HG03025 (cell line): Measurements from ENCODE around the gene TIMP2.
"Not testable (repeated sequence)": the region's sequence is repeated elsewhere in the genome, so short reads cannot be mapped to it uniquely, and the experiment has no call there.

ENCODE experiments used
- ATAC-seq: cut with Tn5 transposase; IDR thresholded peaks from one replicate; pipeline ENCODE4 v1.9.1; 2021; ENCODE audit warnings: mild to moderate bottlenecking, moderate library complexity; ENCODE audit not compliant: unreplicated experiment, low FRiP score

Gene TIMP2

GRCh38 chr17:78892062-78892456, 33.1 kb downstream of the TIMP2 start:
- ATAC-seq: no peak

DNA sequence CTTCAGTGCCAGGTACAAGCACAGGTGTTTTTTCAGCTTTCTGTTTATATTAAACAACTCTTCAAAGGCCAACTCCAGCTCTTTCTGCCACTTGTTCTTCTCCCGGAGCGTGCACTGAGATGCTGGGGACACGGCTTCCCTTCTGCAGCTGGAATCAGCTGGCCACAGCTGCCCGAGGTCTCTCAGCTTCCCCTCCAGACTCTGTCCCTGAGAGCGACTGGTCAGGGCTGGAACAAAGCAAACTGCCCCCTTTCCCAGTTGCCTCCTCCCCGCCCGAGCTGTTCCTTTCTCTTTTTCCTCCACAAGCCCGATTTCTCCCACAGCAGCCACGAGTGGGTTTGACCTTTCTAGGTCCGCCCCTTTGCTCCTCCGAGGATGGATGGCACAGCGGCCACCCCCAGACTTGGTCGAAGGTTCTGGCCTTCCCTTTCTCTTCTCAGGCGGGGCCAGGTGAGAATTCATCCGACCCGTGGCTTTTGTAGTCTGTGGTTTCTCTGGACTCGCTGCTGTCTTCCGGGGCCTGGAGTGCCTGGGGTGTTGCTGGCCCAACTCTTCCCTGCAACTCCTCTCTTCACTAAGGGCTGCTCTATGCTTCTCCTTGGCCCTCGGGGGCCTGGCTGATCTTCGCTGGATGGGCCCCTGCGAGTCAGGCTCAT, 33.7 kb downstream of the TIMP2 start:
- no peak for ATAC-seq

DNA sequence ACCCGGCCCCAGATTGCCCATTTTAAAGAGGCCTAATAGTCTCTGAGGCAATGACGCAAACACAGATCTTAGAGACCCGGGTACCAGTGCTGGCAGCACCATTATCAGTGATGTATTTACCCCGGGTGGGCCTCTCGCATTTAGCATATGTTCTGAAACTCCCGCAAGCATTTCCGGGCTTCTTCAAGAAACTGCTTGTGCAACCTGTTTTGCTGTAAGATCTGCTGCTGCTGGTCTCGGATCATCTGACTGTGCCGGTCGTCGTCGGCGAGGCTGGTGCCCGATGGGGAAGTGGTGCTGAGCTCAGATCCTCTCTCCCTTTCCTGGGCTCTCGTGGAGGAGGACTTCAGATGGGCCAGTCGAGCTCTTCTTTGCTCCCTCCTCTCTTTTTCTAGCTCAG, 34.7 kb downstream of the TIMP2 start:
- no peak for ATAC-seq

DNA sequence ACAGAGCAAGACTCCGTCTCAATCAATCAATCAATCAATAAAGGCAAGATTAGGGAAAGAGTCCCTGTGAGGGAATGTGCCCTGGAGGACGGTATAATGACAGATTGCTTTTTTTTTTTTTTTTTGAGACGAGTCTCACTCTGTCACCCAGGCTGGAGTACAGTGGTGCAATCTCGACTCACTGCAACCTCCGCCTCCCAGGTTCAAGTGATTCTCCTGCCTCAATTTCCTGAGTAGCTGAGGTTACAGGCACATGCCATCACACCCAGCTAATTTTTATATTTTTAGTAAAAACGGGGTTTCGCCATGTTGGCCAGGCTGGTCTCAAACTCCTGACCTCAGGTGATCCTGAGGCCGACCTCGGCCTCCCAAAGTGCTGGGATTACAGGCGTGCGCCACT, 35.1 kb downstream of the TIMP2 start:
- ATAC-seq: not testable (repeated sequence)

DNA sequence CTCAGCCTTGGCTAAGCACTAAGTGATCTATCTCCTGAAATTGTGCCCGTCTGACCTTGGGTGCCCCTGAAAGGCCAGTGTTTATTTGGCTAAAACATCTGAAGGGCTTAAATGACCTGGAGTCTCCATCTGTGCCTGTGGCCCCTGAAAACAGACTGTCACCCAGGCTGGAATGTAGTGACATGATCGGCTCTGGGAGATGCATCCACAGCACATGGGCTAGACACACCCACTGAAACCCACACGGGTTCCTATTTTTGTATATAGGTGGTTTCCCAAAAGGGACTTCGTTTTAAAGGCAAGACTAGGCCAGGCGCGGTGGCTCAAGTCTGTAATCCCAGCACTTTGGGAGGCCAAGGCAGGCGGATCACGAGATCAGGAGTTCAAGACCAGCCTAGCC, 35.7 kb downstream of the TIMP2 start:
- no peak for ATAC-seq

DNA sequence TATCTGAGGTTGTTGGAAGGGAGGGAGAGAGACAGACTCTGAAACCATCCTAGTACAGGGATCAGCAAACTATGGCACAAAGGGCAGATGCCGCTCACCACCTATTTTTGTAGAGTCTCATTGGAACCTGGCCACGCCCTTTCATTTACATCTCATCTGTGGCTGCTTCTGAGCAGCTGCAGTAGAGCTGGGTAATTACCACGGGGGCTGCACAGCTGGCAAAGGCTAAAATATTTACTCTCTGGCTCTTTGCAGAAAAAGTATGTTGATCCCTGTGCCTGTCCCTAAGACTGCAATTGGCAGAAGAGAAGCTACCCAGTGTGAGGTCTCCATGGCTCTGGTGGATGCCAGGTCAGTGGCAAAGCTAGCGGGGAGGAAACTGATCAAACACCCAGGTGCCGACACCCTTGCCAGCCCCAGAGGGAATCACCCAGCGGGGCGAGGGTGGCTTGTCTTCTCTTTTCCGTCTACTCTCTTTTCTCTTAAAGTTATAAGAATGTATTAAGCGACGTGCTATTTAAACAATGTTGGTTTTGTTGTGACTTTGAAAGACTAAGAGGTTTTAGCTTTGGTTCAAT, 36.2 kb downstream of the TIMP2 start:
- ATAC-seq: no peak

DNA sequence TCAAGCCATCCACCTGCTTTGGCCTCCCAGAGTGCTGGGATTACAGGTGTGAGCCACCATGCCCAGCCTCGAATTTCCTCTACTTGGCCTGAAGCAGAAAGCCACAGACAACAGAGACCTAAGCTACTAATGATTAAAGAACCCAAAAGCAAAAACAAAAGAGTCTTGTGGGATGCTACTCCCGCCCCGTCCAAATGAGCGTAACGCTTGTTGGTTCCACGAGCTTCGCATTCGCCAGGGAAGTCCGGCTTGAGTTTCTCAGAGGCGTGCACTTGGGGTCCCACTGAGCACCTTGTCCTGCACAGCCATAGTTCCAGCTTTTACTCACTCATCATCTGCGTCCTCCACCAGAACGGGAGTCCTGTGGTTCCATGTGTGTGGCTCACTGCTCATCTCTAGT, 38.2 kb downstream of the TIMP2 start:
- no peak for ATAC-seq

DNA sequence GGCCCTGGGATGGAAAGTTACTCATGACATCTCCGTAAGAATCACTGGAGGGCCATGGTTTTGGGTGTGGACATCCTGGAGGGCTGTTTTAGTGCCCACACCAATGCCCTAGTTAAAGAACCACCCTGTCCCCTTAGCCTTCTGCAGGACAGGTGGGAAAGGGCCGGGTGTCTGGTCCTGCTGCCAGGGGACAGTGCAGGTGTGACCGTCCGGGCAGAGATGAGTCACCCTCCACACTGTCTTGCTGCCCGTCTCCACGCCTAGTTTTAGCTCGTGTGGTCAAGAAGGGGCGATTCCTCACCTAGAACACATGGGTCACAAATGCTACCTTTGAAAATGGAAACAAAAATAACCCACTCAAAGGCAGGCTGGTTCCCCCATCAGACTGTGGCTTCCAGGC, 39.2 kb downstream of the TIMP2 start:
- no peak for ATAC-seq

- no peak for ATAC-seq
These were observed 40.1 kb downstream of the TIMP2 start for GRCh38 chr17:78884876-78885667.

- no peak for ATAC-seq
These were observed 40.9 kb downstream of the TIMP2 start for GRCh38 chr17:78884148-78884825.

- ATAC-seq: no peak
These were observed 41.6 kb downstream of the TIMP2 start for GRCh38 chr17:78883533-78884131.

- no peak for ATAC-seq
These were observed 42.1 kb downstream of the TIMP2 start for GRCh38 chr17:78883089-78883532.

- ATAC-seq: no peak
These were observed 42.6 kb downstream of the TIMP2 start for GRCh38 chr17:78882540-78883088.

GRCh38 chr17:78879635-78880186, 45.5 kb downstream of the TIMP2 start:
- no peak for ATAC-seq

DNA sequence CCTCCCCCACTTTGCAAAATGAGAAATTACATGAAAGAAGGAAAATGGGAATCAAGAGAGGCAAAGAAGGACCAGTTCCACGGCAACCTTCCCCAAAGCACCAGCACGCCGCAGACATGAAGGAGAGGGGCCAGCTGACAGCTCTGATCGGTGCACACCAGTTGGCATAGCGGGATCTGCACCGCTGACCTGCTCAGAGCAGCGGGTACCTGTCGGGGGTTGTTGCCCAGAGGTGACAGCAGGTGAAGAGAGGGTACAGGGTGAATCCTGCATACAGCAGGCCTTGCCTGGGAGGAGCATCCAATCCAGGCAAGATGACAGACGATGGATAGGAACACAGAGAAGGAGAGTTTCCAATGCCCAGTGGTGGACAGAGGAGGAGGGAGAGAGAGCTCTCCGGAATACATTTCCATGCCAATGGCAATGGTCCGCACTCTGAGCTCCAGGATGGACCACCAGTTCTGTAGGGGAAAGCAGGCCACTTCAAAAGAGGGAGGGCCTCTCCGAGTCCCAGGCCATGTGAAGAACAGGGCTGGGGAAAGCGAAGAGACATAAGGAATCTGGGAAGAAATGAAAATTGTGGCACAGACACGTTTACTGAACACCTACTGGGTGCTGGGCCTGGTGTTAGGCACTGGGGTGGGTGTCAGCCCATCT, 46.2 kb downstream of the TIMP2 start:
- no peak for ATAC-seq

GRCh38 chr17:78878261-78878660, 46.9 kb downstream of the TIMP2 start:
- ATAC-seq: no peak

DNA sequence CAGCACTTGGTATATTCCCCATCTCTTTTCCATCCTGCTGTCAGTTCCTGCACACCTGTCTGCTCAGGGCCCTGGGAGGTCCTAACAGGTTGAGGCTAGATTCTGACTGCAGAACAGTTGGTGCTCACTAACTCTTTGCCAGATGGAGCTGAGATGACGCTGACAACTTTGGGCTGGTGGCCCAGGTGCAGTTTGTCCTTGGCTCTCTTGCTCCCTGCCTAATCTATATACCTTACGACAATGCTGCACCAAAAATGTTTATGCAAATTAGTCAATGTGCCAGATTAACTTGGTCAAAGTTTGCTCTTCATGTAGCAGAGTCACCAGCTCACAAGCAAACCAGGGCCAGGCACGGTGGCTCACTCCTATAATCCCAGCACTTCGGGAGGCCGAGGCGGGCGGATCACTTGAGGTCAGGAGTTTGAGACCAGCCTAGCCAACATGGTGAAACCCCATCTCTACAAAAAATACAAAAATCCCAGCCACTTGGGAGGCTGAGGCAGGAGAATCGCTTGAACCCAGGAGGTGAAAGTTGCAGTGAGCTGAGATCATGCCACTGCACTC, 48.2 kb downstream of the TIMP2 start:
- ATAC-seq: not testable (repeated sequence)

DNA sequence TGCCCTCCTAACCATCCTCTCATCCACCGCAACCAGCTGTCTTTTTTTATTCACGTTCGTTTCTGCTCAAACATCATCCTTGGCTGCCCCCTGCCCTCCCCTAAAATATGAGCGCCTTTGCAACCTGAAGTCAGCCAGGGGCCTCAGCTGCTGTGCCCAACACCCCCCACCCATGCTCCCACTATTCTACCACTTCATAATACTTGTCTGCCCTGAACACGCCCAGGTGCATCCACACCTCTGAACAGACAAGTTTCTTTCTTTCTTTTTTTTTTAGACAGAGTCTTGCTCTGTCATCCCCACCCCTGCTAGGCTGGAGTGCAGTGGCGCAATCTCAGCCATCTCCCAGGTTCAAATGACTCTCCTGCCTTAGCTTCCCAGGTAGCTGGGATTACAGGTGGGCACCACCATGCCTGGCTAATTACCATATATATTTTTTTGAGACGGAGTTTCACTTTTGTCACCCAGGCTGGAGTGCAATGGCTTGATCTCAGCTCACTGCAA, 49.0 kb downstream of the TIMP2 start:
- no peak for ATAC-seq
